HepG2 (cell line): ENCODE data around the gene ANKRD39. TPM values are rescaled to one million over a fixed set of nuclear protein-coding genes. Genes with fewer than 3 reads are reported as not detected.
A peak's percentile ranks its signal among the peaks of the same experiment; 100 is the strongest.

Experiments
- BCL6 ChIP-seq: IDR thresholded peaks from 2 replicates; pipeline ENCODE4 v1.6.1; 2016; ENCODE audit warnings: missing genetic modification reagents, missing compliant biosample characterization
- DBP ChIP-seq: sonication (generic); formaldehyde crosslinking; IDR thresholded peaks from 2 replicates; pipeline ENCODE4 v1.4.0; 2020; ENCODE audit warnings: missing genetic modification reagents; ENCODE audit errors: not compliant biosample characterization
- HINFP ChIP-seq: sonication (generic); formaldehyde crosslinking; IDR thresholded peaks from 2 replicates; pipeline ENCODE4 v1.4.0; 2020; ENCODE audit warnings: low read depth, mild to moderate bottlenecking, missing genetic modification reagents
- HOXA9 ChIP-seq: sonication (generic); formaldehyde crosslinking; IDR thresholded peaks from 2 replicates; pipeline ENCODE4 v1.8.1; 2022; ENCODE audit warnings: missing genetic modification reagents, mild to moderate bottlenecking, moderate library complexity, borderline replicate concordance
- IRF9 ChIP-seq: sonication (generic); formaldehyde crosslinking; IDR thresholded peaks from 2 replicates; pipeline ENCODE4 v1.8.0; 2022; ENCODE audit warnings: missing genetic modification reagents, mild to moderate bottlenecking, borderline replicate concordance
- KIAA2018 ChIP-seq: sonication (generic); formaldehyde crosslinking; IDR thresholded peaks from 2 replicates; pipeline ENCODE4 v1.5.0; 2020; ENCODE audit warnings: mild to moderate bottlenecking, missing genetic modification reagents, borderline replicate concordance
- KLF9 ChIP-seq: IDR thresholded peaks from 2 replicates; pipeline ENCODE4 v1.6.1; 2016; ENCODE audit warnings: low read depth
- MAX ChIP-seq: IDR thresholded peaks from 2 replicates; pipeline ENCODE4 v1.6.1; 2012; ENCODE audit warnings: inconsistent platforms
- MIER3 ChIP-seq: IDR thresholded peaks from 2 replicates; pipeline ENCODE4 v1.6.1; 2016; ENCODE audit warnings: missing compliant biosample characterization, borderline replicate concordance
- PCBP2 ChIP-seq: fragments of 200-400 bp; formaldehyde crosslinking; optimal IDR thresholded peaks from 2 replicates; pipeline ENCODE3; 2018; ENCODE audit warnings: low read length, low read depth; ENCODE audit not compliant: poor library complexity, severe bottlenecking
- SOX5 ChIP-seq: IDR thresholded peaks from 2 replicates; pipeline ENCODE4 v1.6.1; 2016; ENCODE audit warnings: borderline replicate concordance
- ZEB1 ChIP-seq: IDR thresholded peaks from 2 replicates; pipeline ENCODE4 v1.6.1; 2012; ENCODE audit warnings: mild to moderate bottlenecking, low read depth, inconsistent platforms; ENCODE audit not compliant: insufficient replicate concordance
- ZNF543 ChIP-seq: sonication (generic); formaldehyde crosslinking; IDR thresholded peaks from 2 replicates; pipeline ENCODE4 v1.4.0; 2020; ENCODE audit warnings: mild to moderate bottlenecking, missing genetic modification reagents
- ZNF564 ChIP-seq: sonication (generic); formaldehyde crosslinking; IDR thresholded peaks from 2 replicates; pipeline ENCODE4 v1.8.1; 2023; ENCODE audit warnings: mild to moderate bottlenecking, missing genetic modification reagents
- polyA plus RNA-seq, 8 experiments: library from polyadenylated mRNA; depleted of rRNA in 3 of 8; stranded (reverse) in 7 of 8; unstranded in 1 of 8; fragments of >200 nt; fragmentation: Illumina TruSeq in 4 of 8; extraction: Trizol in 4 of 8; gene quantifications; 2 replicates each; pipeline versions ENCODE4 v1.2.1 to v1.2.3, GENCODE V29; 2011 to 2016; ENCODE audit warnings: low read depth in 4 of 8, missing spikeins in 1 of 8, mixed read lengths in 1 of 8; ENCODE audit not compliant: insufficient read depth in 1 of 8
- total RNA-seq, 5 experiments: library from RNA; depleted of rRNA; stranded (reverse); fragments of >200 nt; fragmentation: Illumina TruSeq; extraction: Trizol; gene quantifications; 2 replicates each; pipeline ENCODE4 v1.2.3, GENCODE V29; 2016; ENCODE audit warnings: low read depth in 1 of 5
- TF ChIP-seq, protein P1 (sequence below): sonication (generic); formaldehyde crosslinking; IDR thresholded peaks from 2 replicates; pipeline ENCODE4 v1.9.0; 2021; ENCODE audit warnings: missing genetic modification reagents, borderline replicate concordance

Gene ANKRD39
- total and polyA plus RNA-seq, 2 of the 13 experiments (the other 11 are each of a cell fraction or from before 2014, with no cell fraction given) = 23.2 to 24.8 TPM

DNA sequence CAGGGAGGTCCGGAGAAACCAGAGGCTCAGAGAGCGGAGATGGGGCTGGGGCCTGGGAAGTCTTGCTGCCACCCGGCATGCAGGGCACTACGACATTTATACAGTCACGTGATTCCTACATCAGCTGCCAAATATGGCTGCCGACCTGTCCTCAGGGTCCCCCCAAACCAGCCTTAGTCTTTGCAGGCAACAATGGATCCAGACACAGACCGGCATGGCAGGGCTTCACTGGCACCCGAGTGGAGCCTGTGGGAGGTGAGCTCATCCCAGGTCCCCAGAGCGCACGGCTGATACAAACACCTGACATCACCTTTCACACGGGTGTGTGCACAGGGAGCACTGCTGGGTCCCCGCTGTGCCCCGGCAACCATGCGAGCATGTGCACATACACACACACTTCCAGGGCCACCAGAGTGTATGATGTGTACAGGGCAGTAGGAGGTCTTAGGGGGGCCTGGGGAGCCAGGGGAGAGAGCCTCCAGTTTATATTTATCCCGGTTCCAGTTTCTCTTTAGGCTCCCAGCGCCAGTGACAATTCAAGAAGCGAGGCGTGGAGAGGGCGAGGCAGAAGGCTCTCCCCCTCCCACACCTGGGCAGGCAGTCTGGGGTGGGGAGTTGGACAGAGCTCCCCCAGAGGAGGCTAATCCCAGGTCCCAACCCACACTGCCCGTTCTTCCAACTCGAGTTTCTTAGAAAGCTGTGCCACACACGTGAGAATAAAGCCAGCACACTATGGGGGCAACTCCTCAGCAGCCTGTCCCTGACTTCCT lies 9.4 kb upstream of the ANKRD39 start (continued):
- TF ChIP-seq SOX5 (CRISPR knock-in tag) = no peak
- no peak for TF ChIP-seq PCBP2
- no peak for TF ChIP-seq ZNF543 (CRISPR knock-in tag)
- no peak for TF ChIP-seq DBP (CRISPR knock-in tag)
- no peak for TF ChIP-seq IRF9 (CRISPR knock-in tag)
- TF ChIP-seq MIER3 (CRISPR knock-in tag) = no peak
- TF ChIP-seq, protein P1, sequence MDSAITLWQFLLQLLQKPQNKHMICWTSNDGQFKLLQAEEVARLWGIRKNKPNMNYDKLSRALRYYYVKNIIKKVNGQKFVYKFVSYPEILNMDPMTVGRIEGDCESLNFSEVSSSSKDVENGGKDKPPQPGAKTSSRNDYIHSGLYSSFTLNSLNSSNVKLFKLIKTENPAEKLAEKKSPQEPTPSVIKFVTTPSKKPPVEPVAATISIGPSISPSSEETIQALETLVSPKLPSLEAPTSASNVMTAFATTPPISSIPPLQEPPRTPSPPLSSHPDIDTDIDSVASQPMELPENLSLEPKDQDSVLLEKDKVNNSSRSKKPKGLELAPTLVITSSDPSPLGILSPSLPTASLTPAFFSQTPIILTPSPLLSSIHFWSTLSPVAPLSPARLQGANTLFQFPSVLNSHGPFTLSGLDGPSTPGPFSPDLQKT (CRISPR knock-in tag) = no peak
- no peak for TF ChIP-seq KIAA2018 (CRISPR knock-in tag)
- no peak for TF ChIP-seq HINFP (CRISPR knock-in tag)
- no peak for TF ChIP-seq MAX
- TF ChIP-seq HOXA9 (CRISPR knock-in tag) = no peak
- no peak for TF ChIP-seq ZEB1
- TF ChIP-seq KLF9 (CRISPR knock-in tag) = no peak
- peak; percentile 47; the same call in 1 of the 2 replicates for TF ChIP-seq BCL6 (CRISPR knock-in tag)
- no peak for TF ChIP-seq ZNF564 (CRISPR knock-in tag)
